Esophagus (tissue), 2 donors: ENCODE measurements around the gene ZMYND12. TPM values are rescaled to one million over a fixed set of nuclear protein-coding genes. Genes with fewer than 3 reads are reported as not detected.
"Not testable (repeated sequence)": the region's sequence is repeated elsewhere in the genome, so short reads cannot be mapped to it uniquely, and the experiment has no call there.

ENCODE experiments used
- H3K27ac ChIP-seq, 2 donors: one replicate each; pipeline ENCODE4 v1.5.1; 2013; ENCODE audit warnings: low read depth in 2 of 2, mild to moderate bottlenecking in 2 of 2, inconsistent platforms in 1 of 2, low read length in 1 of 2, moderate library complexity in 1 of 2
- H3K27me3 ChIP-seq, 2 donors: one replicate each; pipeline ENCODE4 v1.6.1; 2013; ENCODE audit warnings: low read length in 2 of 2, control low read depth in 1 of 2, mild to moderate bottlenecking in 1 of 2; ENCODE audit not compliant: insufficient read depth in 2 of 2, control insufficient read depth in 1 of 2
- H3K36me3 ChIP-seq, 2 donors: one replicate each; pipeline ENCODE4 v1.6.1; 2013; ENCODE audit warnings: low read length in 1 of 2; ENCODE audit not compliant: control insufficient read depth in 2 of 2, insufficient read depth in 2 of 2
- H3K4me1 ChIP-seq, 2 donors: one replicate each; pipeline ENCODE4 v1.6.1; 2013; ENCODE audit warnings: low read length in 1 of 2; ENCODE audit not compliant: control insufficient read depth in 2 of 2, insufficient read depth in 2 of 2
- H3K4me3 ChIP-seq, 2 donors: one replicate each; pipeline ENCODE4 v1.5.1; 2013; ENCODE audit warnings: low read length in 2 of 2, mild to moderate bottlenecking in 2 of 2, low read depth in 1 of 2, moderate library complexity in 1 of 2
- H3K9me3 ChIP-seq, 2 donors: one replicate each; pipeline ENCODE4 v1.6.1; 2013; ENCODE audit warnings: mild to moderate bottlenecking in 2 of 2, low read depth in 1 of 2, low read length in 1 of 2, moderate library complexity in 1 of 2; ENCODE audit not compliant: control insufficient read depth in 2 of 2, insufficient read depth in 1 of 2
- WGBS, 2 donors: extraction: QIAGEN DNeasy Blood & Tissue Kit; methylation state at CpG; one replicate each; pipeline ENCODE4 v1.1.7; 2013; 5-methylcytosine and 5-hydroxymethylcytosine counted together
- polyA plus RNA-seq, 2 donors: library from polyadenylated mRNA; stranded (reverse); fragments of 200-250 nt; gene quantifications; one replicate each; pipeline ENCODE4 v1.2.3, GENCODE V29; 2013
- donor health status: healthy with polysubstance abuse.
- donor health status: Bipolar disorder and iron deficiency.

ZMYND12 gene
- polyA plus RNA-seq, 2 donors: 0.24 to 0.36 TPM

GRCh38 chr1:42477354-42477753 is 21.5 kb upstream of the ZMYND12 start:
- not testable (repeated sequence) for H3K27ac ChIP-seq, H3K4me3 ChIP-seq, H3K36me3 ChIP-seq, H3K4me1 ChIP-seq, H3K27me3 ChIP-seq, H3K9me3 ChIP-seq
- 84 to 85% methylated on average over 4 of the region's 4 CpGs for WGBS, 2 donors

- Histone ChIP-seq H3K9me3 (no peaks in the 10 kb centered on the region), H3K4me1 (no peaks in the 10 kb centered on the region), H3K27me3 (no peaks in the 10 kb centered on the region), H3K36me3 (no peaks in the 10 kb centered on the region), H3K27ac (no peak overlapping the region), H3K4me3 (no peak overlapping the region)
- WGBS, 2 donors: 93 to 94% methylated on average over 4 of the region's 4 CpGs
Measured at GRCh38 chr1:42476605-42477004, 20.8 kb upstream of the ZMYND12 start.

- no peak overlapping the region for H3K4me3 ChIP-seq
- H3K27me3 ChIP-seq: no peaks in the 10 kb centered on the region
- no peaks in the 10 kb centered on the region for H3K4me1 ChIP-seq
- no peaks in the 10 kb centered on the region for H3K36me3 ChIP-seq
- no peaks in the 10 kb centered on the region for H3K9me3 ChIP-seq
- WGBS, 2 donors: 89 to 100% methylated on average over 2 of the region's 2 CpGs
- H3K27ac ChIP-seq: no peak overlapping the region
Measured at GRCh38 chr1:42469727-42470126, 13.9 kb upstream of the ZMYND12 start.

GRCh38 chr1:42466030-42466429 is 10.2 kb upstream of the ZMYND12 start:
- H3K27me3 ChIP-seq: no peaks in the 10 kb centered on the region
- H3K36me3 ChIP-seq: no peaks in the 10 kb centered on the region
- WGBS, 2 donors: 82% methylated on average over 2 of the region's 2 CpGs
- H3K27ac ChIP-seq: no peak overlapping the region
- no peaks in the 10 kb centered on the region for H3K9me3 ChIP-seq
- H3K4me3 ChIP-seq: no peak overlapping the region
- no peaks in the 10 kb centered on the region for H3K4me1 ChIP-seq

GRCh38 chr1:42463921-42464320 is 8.1 kb upstream of the ZMYND12 start:
- H3K4me1 ChIP-seq: no peaks in the 10 kb centered on the region
- 76 to 79% methylated on average over 3 of the region's 3 CpGs for WGBS, 2 donors
- H3K36me3 ChIP-seq: peaks cover 3 to 8% of the 10 kb centered on the region in 2 donors
- no peaks in the 10 kb centered on the region for H3K27me3 ChIP-seq
- no peak overlapping the region for H3K27ac ChIP-seq
- H3K9me3 ChIP-seq: no peaks in the 10 kb centered on the region
- H3K4me3 ChIP-seq: peak overlapping the region in 1 of 2 donors; percentile 93

- H3K36me3 ChIP-seq: peaks cover 3 to 8% of the 10 kb centered on the region in 2 donors
- H3K4me3 ChIP-seq: peak within 1 kb of the TSS; percentile 67 to 93
- H3K27me3 ChIP-seq: no peaks in the 10 kb centered on the region
- H3K27ac ChIP-seq: peak within 1 kb of the TSS in 1 of 2 donors; percentile 15
- H3K9me3 ChIP-seq: no peaks in the 10 kb centered on the region
- H3K4me1 ChIP-seq: no peaks in the 10 kb centered on the region
- 1 to 2% methylated on average over 59 of the region's 59 CpGs for WGBS, 2 donors
Measured at GRCh38 chr1:42462828-42463763, 7.3 kb upstream of the ZMYND12 start, which contains the start of gene CCDC30. TSS of gene CCDC30 (plus strand) at chr1:42463286. CDS start at chr1:42480552, 17,266 bp downstream.

- Histone ChIP-seq H3K27ac (no peak overlapping the region), H3K4me1 (no peaks in the 10 kb centered on the region), H3K4me3 (no peak overlapping the region), H3K36me3 (peaks cover 3 to 8% of the 10 kb centered on the region in 2 donors), H3K27me3 (no peaks in the 10 kb centered on the region), H3K9me3 (no peaks in the 10 kb centered on the region)
- WGBS, 2 donors: 74 to 82% methylated on average over 2 of the region's 2 CpGs
Measured at GRCh38 chr1:42461196-42461595, 5.4 kb upstream of the ZMYND12 start.

- Histone ChIP-seq H3K36me3 (peaks cover 3 to 8% of the 10 kb centered on the region in 2 donors), H3K4me1 (peaks cover 0 to 3% of the 10 kb centered on the region in 2 donors), H3K27ac (peak overlapping the region; percentile 92 to 97), H3K4me3 (peak overlapping the region; percentile 85 to 89), H3K27me3 (no peaks in the 10 kb centered on the region), H3K9me3 (no peaks in the 10 kb centered on the region)
- 0 to 1% methylated on average over 22 to 23 of the region's 23 CpGs for WGBS, 2 donors
Measured at GRCh38 chr1:42456754-42457089, 900 bp upstream of the ZMYND12 start.

GRCh38 chr1:42454403-42454802 is 1.4 kb downstream of the ZMYND12 start:
- peaks cover 3% of the 10 kb centered on the region in 2 donors for H3K36me3 ChIP-seq
- H3K4me1 ChIP-seq: peaks cover 0 to 3% of the 10 kb centered on the region in 2 donors
- 96 to 98% methylated on average over 5 of the region's 5 CpGs for WGBS, 2 donors
- H3K27me3 ChIP-seq: no peaks in the 10 kb centered on the region
- no peaks in the 10 kb centered on the region for H3K9me3 ChIP-seq
- no peak overlapping the region for H3K27ac ChIP-seq
- no peak overlapping the region for H3K4me3 ChIP-seq

- Histone ChIP-seq H3K27ac (no peak overlapping the region), H3K4me1 (peaks cover 0 to 3% of the 10 kb centered on the region in 2 donors), H3K4me3 (no peak overlapping the region), H3K36me3 (no peaks in the 10 kb centered on the region), H3K27me3 (no peaks in the 10 kb centered on the region), H3K9me3 (no peaks in the 10 kb centered on the region)
- 70 to 80% methylated on average over 4 of the region's 4 CpGs for WGBS, 2 donors
Measured at GRCh38 chr1:42453386-42453785, 2.4 kb downstream of the ZMYND12 start.
